ENCODE measurements around the gene PLXNA2.

The PLXNA2 gene

DNA sequence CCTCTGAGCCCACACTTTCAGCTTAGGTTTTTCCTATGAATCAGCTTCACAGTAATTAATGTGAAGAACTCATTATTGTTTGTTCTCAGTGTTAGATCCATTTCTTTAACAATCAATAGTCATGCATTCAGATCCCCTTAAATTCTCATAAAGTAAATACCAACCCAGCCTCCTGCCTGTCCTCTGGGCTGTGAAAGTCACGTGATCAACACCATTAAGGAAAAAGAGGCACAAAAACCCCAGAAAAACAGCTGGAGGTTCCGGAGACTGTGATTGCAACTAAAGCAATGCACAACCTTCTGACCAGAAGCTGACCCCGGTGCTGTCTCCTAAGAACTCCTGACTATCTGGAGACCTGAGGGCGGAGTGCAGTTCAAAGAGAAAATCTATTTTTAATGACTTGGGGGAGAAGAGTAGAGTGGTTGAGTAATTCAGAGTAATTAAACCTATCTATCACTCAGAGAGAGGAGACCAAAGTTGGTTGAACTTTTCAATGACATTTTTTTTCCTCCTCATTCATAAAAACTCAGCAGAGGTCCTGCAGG is 132.5 kb downstream of the PLXNA2 start:
- no peak for DNase-seq

DNA sequence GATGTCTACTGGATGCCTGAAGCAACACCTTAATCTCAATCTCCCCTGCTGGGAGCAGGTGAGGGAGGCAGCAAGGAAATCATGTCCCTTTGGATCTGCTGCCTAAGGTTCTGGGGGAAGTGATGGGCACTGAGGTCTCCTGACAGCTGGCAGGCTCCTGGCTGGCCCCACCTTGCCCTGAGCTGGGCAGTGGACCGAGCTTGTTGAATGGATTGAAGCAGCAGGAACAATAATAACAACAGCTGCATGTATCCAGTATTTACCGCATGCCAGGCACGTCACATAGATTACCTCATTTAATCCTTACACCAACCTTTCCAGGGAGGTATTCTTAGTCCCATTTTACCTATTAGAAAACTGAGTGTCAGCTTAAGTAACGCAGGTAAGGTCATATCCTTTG is 133.9 kb downstream of the PLXNA2 start:
- DNase-seq, result no peak

DNA sequence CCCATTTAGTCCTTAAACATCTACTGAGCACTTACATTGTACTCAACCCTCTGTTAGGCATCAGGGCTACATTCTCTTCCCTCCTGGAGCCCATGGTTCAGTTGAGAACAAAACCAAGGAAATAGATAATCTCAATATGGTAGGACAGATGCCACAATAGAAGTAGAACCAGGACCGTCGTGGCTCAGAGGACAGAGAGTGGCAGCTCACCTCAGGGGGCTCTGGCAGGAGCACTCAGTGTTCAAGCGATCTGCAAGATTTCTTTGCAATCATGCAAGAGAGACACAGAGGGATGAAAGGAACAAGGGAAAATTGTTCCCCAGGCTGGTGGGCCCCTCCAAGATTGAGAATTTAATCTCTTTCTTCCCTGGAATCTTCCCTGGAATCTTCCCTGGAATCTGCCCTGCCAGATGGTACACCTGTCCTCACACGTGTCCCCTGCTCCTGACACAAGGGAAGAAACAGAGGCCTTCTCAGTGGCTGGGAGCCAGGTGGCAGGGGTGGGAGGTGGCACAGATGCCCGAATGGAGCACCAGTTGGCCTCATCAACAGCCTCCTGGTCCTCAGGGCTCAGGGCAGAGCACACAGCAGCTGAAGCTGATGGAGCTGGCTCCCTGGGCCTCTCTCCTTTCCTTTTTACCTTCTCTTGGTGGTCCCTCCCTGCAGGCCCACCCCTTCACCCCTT is 135.4 kb downstream of the PLXNA2 start:
- peak; percentile 78 for DNase-seq

DNA sequence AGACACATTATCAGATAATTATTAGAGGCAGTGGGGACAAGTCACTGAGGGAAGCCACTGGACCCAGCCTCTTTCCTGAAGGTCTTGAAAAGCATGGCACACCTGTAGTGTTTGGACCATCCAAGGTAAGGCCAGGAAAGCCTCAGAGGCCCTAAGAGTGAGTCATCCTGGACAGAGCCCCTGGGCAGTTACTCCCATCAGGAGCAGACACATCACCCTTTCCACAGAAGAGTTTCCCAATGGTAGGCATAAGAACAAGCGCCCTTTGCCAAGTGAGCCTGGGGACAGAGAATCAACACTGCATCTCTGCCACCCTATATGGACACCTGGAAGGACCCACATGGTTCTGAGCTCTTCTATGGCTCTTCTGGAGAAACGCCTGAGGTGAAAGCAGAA is 136.0 kb downstream of the PLXNA2 start:
- DNase-seq, result no peak

DNA sequence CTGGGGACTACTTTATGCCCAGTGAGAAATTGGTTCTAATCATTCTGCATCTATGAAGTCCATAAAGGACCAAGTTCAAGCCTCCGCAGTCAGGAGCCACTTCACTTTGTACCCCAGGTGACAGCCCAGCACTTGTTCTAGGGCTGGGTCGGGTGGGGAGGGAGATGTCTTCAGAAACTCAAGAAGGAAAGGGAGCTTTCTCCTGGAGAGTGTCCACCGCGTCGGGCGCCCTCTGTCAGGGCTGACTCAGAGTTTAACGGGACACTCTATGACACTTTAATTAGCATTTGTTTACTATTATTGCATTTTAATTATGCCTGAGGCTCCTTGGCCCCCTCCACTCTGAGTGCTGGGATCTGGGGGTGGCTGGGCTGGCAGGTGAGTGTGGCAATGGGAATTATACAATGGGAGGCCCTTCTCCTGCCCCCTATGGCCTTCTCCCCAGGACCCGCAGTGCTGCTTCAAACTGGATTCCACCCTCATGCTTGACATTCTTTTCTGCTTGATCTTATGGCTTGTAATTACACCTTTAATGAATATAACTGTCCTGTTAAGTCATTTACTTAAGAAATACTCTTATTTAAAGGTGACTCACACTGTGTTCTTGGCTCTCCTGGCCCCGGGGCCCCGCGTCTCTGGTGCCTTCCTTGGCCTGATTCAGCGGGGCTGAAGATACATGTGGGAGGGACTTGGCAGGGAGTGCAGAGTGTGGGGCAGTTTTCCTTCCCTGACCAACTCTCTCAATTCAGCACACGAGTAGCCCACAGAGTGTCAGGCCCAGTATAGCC is 136.6 kb downstream of the PLXNA2 start:
- DNase-seq, result no peak

DNA sequence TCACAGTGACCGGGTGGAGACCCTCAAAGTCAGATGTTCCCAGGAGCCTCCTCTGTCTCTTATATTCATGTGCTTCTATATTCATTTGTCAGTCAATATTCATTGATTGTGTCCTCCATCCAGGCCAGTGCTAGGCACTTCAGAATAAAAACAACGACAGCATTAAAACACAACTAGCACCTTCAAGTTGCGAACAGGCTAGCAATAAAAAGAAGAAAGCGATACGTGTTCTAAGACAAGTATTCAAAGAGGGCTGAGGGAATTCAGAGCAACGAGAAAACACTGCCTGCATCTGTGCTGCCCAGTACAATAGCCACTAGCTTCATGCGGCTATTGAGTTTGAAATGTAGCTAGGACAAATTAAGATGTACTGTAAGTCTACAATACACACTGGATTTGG is 138.0 kb downstream of the PLXNA2 start:
- DNase-seq, result no peak

DNA sequence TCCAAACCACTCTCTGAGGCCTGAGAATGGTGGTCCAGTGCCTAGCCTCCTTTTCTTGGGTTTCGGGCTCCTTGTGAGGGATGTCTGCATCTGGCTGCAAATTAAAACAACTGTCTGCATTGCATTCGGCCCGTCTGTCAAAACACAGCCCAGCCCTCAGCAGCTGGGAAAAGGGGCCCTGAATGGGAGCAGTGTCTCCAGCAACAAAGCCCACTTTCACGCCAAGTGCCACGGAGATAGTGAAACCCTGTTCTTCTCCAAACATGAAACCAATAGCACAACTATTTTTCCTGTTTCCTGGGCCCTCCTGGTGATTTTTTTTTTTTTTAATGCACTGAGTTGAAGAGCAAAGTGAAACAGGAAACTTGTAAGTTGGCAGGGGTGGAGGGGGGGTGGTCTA is 138.4 kb downstream of the PLXNA2 start:
- no peak for DNase-seq

DNA sequence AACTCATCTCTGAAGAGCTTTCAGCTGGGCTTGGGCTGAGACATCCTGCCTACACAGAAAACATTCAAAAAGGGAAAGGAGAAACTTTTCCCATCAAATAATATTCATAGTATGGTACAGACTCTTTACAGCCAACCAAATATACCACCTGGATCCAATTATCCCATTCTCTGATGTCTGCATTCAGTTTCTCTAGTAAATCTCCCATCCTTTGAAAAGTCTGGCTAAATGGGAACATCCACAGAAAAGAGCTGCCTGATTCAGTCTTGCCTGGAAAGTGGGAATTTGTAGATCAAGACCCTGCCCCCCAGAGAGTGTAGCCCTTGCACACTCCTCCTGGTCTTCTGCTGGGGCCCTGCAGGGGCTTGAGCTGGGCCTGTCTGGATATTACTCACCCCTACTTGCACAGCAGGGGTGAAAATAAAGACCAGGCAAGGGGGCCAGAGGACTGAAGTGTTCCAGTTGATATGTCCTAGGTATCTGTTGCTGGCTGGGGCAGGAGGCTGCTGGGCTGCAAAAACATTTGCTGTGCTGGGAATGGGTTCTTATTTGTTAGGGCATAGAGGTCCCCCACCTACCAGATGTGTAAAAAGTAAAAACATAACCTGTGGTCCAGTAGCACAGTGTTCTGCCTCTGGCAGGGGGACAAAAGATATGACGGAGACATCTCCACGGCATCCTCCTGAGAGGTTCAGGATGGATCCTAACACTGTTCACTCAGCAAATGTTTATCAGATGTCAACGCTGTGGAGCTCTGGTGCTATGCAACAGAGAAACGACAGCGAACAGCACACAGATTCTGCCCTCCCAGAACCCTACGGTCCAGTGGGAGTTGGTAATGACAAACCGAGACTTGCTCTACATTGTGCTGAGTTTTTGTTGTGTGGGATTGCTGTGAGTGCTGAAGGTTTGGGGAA is 140.3 kb downstream of the PLXNA2 start:
- DNase-seq, result no peak

DNA sequence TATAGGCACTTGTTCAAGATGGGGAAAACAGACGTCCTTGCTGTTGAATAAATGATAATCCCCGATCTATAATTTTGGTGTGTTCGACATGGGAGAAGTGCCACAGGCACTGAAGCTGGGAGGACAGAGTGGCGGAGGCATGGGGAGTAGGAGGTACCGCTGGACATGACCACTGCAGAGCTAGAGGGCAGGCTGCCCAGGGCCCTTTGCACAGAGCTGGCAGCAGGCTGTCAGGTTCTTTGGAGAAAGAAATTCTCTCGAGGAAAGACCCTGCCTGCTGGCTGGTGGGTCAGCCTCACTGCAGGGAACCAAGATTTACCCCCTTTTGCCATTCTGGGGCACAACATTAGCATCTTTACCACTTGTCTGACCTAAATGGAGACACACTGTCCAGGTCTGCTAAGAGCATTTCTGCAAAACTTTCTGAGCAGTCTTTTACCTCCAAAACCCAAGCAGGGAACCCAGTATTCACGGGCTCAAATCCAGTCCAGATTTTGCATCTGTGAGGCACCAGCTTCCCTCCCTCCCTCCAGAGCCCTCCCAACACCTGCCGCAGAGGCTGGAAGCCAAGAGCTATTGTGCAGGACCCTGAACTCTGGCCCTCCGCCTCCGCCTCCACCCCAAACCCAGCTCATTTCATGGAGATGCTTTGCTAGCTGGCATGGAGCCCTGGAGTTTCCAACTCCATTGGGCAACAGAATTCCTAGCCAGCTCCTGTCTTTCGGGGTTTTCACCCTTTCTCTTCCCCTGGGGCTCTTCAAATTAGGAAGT is 142.3 kb downstream of the PLXNA2 start:
- peak; percentile 80 for DNase-seq

DNA sequence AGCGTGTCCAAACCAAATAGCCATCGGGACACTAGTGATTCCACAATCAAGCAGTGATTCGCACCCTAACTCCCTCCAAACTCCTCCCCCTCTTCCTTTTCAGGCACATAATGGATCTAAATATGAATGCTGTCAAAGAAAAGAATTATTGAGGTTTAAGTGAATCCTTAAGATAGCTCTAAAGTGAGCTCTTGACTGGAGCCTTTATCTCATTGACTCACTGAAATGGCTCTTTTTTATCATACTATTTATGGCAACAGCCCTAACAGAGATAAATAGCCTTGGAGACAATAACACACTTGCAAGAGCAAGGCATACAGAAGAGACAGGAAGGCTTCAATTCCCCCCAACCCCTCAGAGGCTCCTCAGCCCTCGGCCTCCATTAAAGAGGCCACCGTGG is 143.3 kb downstream of the PLXNA2 start:
- no peak for DNase-seq

DNA sequence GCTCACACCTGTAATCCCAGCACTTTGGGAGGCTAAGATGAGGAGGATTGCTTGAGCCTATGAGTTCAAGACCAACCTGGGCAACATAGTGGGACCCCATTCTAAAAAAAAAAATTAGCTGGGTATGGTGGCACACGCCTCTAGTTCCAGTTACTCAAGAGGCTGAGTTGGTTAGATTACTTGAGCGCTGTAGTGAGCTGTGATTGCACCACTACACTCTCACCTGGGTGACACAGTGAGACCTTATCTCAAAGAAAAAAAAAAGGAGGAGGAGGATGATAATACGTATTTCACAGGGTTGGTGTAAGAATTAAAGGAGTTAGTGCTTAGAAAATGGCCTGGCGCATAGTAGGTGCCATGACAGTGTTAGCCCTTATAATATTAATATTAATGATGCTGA is 144.1 kb downstream of the PLXNA2 start:
- no peak for DNase-seq

DNA sequence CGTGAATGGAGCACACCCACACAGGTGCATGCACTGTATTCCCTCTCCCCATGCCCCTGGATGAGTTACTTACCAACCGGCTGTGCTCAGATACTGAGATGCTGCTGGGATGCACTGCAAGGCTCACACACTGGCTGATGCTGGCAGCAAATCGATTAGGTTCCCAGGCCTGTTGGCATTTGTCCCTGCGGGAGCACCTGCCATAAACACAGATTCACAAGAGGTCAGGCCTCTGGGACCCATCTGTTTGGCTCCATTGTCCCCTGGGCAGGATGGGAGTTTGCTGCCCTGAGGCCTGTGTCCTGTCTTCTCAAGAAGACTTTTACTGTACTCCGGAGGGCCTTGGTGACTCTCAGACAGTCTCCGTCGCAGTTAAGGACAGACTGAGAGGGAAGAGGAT is 145.4 kb downstream of the PLXNA2 start:
- DNase-seq, result no peak

DNA sequence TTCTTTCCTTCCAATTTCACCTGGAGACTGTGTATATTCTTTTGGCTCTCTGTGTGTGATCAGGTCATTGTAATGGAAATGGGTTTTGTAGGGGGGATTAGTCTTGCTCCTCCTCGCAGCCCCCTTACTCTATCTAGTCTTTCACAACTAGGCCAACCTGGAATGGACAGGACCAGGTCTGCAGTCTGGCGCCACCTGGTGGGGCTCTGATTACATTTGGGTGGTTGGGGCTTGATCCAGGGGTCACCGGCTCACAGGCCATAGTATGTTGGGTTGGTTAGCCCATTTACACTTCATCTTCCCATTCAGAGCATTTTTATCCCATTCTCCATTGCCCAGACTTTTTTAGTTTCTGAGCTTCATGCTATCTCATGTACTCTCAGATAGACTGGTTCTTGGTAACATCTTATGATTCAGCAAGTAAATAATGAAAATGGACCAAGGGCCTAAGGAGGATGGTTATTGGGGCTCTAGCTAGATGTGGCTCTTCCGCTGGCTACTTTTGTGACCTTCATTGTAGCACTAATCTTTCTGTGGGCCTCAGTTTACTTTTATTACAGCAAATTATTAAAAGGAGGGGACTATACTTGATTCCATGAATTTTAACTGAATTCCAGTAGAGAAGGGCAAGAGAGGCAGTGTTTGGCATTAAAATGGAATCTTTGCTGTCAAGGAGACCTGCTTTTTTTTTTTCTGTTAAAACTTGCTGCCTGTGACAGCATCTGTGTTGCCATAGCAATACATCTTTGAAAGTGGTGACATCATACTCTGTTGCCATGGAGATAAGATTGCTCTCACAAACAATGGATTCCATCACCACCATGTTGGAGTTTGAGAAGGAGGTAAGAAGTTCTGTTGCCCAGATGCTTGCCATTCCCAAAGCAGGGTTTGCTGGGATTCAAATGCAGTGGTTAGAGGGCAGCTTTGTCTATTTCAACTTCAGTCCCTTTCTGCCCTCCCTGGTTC is 150.1 kb downstream of the PLXNA2 start:
- DNase-seq, result no peak

DNA sequence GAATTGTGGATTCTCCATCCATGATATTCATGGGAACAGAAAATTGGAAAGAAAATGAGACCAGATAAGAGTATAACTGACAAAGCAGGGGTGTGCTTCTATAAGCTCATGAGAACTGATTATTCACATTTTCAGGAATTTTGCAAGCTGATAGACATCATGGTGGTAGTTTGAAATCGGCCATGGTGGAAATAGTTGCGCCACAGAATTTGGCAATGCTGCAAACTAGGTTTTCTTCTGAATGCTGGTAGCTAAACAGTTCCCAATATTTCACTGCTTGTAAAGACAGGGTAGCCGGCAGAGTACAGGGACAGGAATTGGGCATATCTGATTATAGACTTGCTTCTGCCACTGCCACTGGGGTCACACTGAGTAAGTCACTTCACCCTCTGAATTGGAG is 151.1 kb downstream of the PLXNA2 start:
- DNase-seq, result no peak

DNA sequence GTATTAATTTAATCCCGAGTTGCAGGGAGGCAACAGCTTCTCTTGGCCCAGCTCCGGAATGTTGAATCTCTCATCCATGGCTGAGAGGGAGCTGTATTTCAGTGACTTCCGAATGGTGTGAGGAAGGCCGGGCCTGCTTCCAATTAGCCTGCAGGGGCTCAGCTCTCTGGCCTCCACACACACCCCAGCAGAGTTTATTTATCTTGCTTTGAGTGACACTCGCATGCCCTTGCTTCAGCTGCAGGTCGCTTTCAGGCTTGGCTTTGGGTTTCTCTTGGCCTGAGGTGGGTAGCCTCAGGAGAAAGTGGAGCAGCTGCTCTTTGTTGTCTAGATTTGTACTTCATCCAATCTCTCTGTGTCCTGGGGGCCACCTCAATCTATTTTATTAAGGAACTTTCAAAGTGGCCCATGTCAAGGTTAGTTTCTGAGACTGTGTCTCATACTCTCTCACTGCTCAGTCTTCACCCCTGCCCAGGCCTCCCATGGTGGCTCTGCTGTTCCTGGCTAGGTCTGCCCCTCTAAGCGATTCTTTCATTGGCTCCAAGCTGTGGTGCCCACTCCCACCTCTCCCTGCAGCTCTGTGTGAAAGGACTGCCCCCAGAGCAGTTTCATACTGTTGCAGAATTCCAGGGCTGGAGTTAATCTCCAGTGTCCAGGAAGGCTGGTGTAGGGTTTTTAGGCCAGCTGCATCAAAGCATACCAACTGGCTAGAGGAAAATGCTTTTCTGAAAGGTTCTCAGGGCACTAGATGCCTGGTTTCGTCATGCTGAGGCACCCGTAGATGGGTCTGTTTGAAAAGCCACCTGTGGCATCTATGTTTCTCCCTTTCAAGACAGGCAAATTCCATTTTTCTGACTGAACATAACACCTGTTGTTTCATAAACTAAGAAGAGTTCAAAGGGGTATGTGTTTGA is 153.5 kb downstream of the PLXNA2 start:
- DNase-seq, result no peak

DNA sequence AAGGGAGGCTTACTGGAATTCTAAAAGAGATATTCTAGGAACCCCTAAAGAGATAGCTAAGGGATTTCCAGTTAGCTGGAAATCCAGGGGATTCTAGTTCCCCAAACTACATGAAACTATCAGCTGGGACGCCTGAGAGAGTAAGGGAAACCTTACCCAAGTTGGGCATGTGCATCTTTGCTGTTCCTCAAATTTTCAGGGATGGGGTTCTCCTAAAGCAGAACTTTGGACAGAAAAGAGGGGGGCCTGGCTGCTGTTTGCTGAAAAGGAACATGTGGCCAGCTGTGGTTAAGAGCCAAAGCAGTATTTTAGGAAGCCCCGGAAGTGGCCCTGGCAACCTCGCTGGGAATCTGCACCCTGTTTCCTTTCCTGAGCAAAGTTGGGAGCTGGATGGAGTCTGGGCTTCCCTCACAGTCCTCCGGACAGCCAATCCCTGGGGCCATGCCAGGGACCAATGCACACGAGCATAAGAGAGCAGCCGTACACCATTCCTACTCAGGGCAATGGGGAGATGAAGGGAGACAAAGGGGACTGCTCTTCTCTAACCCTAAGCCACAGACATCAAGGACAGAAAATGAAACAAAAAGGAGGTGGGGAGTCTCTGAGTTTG is 154.3 kb downstream of the PLXNA2 start:
- no peak for DNase-seq

DNA sequence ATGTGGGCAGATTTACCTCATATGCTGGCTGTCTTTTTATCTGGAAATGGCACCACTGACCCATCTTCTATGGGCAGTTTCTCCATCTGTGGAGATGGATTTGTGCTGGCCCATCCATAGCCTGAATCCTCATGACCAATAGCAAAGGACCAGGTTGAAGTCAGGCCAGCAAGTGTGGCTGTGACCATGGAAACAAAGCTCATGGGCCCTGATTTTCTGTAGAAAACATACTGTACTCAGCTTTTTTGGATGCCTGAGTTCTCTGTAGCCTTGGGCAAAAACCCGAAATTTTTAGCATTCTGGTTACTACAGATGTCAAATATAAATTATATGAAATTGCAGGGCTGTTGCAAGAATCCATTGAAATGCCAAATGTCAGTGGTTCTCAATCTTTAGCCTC is 155.0 kb downstream of the PLXNA2 start:
- no peak for DNase-seq

DNA sequence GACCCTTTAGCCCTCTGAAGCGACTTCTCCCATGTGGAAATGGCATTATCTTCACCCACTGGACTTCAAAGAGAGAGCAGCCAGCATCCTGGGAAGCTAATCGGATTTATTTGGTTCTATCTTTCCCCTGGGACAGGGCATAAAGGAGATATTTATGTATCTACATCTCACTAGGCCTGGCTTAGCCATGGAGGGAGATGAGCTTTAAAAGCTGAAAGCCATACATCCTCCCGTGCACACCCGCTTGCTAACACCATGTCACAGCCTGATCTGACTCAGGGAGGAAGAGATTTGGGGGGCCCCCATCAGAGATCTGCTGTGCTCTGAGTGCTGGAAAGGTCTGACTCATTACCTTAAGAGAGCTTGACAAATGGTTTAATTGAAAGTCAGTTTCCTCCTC is 155.9 kb downstream of the PLXNA2 start:
- DNase-seq, result no peak

DNA sequence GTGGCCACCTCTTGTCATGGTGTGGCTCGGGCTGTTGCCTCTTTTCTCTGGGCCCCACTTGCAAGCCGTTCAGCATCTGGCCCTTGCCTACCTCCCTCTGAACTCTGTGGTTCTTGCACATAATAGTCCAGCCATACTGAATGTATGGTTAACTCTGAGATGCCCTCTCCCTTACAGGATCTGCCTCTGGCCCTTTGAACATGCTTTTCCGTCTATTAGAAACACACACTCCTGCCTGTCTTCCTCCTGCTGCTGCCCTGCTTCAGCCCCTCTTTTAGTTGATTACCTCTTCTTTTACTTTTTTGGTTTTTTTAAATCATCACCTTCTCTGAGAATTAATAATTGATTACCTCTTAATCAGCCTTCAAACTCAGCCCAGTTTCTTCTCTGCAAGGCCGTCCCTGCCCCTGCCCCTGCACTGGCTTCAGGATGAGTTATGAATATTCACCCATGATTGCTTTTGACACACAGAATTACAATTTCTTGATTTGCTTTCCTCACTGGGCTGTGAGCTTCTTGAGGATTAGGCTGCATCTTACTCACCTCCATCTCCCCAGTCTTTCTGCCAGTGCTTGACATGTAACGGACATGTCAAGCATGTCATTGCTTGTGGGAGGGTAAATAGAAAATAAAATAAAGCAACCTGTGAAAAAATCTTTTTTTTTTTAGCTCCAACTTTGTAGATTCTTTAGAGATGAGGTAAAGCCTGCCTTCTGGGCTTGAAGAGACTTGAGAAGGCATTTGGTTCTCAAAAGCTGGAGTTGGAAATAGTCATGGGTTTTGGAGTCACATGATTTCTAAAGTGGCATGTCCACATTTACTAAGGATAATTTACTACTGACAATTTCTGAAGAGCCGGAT is 158.3 kb downstream of the PLXNA2 start:
- DNase-seq, result no peak

Data from NCI-H2171 (cell line).